GM18520 (cell line): ENCODE results near the gene CCNG2.

Experiments used
- ATAC-seq: cut with Tn5 transposase; IDR thresholded peaks from one replicate; pipeline ENCODE4 v1.9.1; 2021; ENCODE audit not compliant: unreplicated experiment

CCNG2 gene

GRCh38 chr4:77174426-77174825, 17.4 kb downstream of the CCNG2 start:
- no peak for ATAC-seq

DNA sequence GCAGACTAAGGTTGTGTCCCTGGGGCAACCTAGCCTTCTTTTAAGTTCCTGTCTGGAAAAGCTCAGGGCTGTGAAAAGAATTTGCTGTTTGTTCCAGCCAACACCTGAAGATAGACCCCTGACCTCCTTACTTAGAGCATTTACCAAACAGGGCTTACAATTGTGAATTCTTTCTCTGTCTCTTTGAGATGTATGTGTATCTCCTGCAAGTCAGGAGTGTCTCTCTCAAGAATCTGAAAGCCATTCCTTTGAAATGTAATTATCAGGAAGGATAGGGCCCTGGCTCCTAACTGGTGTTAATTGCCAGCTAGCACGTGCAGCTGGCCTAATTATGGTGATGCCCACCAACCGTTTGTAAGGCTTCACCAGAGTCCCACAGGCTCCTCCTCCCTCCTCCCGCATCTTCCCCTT, 18.2 kb downstream of the CCNG2 start:
- no peak for ATAC-seq

DNA sequence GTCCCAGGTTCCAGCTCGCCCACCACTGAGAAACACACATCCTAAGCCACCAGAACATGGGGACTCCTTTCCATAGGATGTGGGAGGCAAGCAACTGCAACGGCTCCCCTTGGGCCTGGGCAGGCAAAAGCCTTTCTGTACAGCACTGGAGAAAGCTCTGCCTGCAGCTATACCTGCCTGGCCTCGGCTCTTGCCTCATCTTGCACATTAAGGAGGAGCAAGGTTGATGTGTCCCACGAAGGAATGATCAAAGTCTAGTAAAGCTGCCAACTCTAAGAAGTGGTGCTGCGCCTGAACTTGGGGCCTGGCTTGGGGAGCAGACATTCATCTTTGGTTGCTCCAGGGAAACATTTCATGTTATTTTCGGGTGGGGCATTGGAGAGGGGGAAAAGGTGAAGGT, 19.6 kb downstream of the CCNG2 start:
- ATAC-seq, result no peak

DNA sequence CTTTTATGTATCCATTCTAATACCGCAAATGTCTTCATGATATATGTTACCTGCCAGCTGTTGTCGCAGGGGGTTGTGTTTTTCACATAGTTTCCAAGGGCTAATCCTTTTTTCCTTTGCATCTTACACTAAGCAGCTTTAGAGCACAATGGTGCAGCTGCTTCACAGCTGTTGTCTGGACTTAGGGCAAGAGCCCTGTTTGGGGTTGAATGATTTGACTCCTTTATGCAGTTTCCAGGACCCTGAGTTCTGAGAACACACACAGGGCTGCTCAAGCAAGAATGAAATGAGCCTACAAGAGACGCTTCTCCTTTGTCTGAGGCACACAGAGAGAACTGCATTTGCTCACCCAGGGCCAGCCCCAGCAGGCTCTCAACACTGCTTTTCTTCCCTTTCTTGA, 20.2 kb downstream of the CCNG2 start:
- ATAC-seq, result no peak

GRCh38 chr4:77178560-77178959, 21.6 kb downstream of the CCNG2 start:
- no peak for ATAC-seq

GRCh38 chr4:77179519-77179918, 22.5 kb downstream of the CCNG2 start:
- no peak for ATAC-seq

DNA sequence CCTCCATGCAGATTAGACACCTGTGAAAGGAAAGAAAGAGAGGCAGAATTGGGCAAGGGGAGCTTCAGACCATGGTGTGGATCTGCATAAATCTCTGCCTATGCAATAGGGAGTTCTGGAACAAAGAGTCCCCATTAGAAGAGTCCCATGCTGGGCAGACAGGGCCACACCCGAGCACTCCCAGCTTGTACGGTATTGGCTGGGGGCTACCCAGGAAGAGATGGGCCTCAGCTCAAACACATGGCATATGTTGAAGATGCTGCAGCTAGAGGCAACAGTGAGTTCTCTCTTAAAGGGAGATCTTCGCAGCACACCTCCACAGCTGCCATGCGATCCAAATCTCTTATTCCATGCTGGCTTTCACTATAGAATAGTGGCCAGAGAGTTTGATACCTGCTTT, 24.7 kb downstream of the CCNG2 start:
- ATAC-seq, result no peak

DNA sequence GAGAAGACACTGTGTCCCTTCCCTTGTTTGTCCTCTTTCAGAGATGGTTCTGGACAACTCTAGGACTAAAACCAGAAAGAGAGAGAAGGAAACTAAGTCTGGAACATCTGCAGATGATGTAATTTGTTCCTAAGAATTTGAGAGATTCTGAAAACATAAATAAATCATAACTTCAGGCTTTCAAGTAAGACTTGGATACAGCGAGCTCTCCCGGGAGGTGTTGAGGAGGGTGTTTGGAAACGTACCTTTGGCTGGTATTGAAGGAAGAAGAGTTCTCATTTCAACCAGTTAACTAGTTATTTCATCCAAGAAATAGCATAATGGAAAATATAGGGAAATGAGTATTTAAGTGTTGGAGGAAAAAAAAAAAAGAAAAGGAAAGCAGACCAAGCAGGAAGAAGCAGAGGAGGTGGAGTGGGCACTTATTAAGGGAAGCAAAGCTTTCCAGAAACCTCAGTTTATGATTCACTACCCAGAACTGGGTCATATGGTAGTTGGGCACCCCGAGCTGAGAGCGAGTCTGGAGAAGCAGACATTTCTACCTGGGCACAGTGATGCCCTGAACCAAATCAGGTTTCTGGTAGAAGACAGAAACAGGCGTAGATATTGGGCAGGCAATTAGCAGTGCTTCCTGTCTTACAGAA, 26.9 kb downstream of the CCNG2 start:
- ATAC-seq, result no peak

DNA sequence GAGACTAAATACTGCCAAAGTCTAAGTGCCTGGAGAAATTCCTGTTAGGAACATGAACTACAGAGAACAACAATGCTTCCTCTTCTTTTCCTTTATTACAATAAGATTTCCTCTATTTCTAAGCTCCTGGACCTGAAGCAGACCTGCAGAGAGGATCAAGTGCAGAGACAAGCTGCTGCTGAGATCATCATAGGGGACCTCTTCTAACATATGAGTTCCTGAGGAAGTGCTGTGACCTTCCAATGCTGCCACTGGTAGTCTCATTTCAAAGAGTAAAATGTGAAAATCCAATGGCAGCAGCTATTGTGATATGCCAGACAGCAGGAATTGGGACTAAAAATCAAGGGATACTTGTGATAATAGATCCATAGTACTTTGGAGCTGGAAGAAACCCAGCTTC, 28.0 kb downstream of the CCNG2 start:
- ATAC-seq, result no peak

DNA sequence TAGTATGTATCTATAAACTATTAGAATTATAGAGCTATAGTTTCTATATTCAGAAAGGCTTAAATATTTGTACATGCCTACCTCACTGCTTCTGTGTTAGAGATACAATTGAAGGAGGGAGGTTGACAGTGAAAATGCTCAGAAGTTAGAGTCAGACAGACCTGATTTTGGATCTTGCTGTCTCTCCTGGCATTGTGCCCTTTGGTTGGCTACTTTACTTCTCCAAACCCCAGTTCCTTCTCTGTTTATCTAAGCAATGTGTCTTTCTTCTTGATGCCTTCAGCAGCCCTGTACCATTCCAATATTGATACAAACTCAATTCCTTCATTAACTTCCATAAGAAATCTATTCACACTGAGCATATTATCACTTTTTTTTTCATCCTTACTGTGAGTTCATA, 28.7 kb downstream of the CCNG2 start:
- no peak for ATAC-seq

DNA sequence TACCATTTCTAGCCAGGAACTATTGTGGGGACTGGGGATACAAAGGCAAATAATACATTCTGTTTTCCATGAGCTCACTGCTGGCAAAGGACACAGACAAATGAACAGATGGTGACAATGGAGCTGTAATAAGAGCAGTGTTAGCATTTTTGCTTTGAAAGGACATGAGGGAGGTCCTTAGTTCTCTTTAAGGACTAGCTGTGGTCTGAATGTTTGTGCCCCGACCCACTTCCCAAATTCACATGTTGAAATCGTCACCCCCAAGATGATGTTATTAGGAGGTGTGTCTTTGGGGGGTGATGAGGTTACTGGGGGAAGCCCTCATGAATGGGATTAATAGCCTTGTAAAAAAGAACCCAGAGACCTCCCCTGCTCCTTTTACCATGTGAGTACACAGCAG, 30.3 kb downstream of the CCNG2 start:
- ATAC-seq, result no peak

DNA sequence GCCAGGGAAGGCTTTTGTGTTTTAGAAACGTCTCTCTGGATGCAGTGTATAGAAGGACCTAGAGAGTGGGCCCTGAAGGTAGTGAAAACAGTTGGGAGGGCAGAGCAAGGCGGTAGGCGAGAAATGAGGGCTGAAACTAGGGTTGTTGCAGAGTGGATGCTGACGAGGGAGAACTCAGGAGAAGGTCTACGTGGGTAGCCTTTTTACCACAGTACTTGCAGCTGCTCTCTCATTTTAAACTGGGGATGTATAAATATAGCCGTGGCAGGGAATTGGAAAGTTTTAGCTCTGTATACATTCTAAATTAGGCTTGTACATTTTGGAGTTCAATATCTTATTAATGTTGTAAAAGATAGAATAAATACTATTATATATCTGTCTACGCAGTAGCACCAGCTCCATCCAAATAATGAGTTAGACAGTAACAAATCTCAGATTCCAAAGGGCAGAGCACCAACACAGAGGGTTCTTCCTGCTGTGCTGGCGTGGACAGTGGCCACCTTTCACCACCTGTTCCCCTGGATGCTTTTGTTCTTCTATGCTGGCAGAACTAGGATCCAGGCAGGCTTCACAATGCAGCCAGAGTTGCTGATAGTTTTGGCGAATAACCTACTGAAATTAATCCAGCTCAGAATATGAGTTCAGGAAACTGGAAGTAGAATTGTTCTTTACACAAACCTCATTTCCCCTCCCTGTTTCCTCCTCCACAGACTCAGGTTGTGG, 31.7 kb downstream of the CCNG2 start:
- ATAC-seq, result no peak

GRCh38 chr4:77189412-77189811, 32.4 kb downstream of the CCNG2 start:
- ATAC-seq, result no peak

GRCh38 chr4:77190053-77190452, 33.0 kb downstream of the CCNG2 start:
- no peak for ATAC-seq

DNA sequence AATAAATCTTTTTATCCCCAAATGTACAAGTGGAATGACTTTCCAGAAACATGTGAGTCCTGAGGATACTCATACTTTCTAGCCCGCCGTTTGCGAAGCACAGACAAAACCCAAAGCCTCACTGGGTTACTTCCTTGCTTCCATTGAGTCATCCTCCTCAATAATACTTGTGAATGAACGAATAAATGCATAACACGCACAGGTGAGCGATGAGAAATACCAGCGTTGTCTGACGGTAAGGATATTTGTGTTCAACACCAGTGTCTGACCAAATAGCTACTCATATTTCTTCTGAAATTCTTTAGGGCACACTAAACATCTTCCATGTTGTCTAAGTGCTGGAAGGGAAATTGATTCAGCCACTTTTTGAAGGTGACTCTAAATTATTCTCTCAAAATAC, 36.0 kb downstream of the CCNG2 start:
- ATAC-seq, result no peak

- ATAC-seq, result peak; percentile 93
Observed at GRCh38 chr4:77193511-77194102, 36.6 kb downstream of the CCNG2 start.

- ATAC-seq, result no peak
Observed at GRCh38 chr4:77194366-77194765, 37.4 kb downstream of the CCNG2 start.

GRCh38 chr4:77194989-77195388, 38.0 kb downstream of the CCNG2 start:
- ATAC-seq, result no peak

DNA sequence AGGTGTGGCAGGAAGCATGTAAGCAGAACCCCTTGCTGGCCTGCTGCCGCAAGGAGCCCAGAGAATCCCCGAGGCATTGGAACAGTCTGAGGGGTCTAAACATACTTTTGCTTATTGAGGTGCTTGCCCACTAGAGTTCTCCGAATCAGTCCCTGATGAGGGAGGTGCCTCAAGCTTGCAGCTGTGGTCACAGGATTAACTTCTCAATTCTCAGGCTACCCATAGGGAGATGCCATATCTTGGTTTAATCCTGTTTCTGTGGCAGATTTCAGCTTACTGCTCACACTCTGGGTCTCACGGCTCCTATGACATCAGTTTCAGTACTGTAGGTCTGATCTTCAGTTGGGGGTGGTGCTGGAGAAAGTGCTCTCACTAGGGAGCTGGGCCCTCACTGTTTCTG, 39.9 kb downstream of the CCNG2 start:
- no peak for ATAC-seq

DNA sequence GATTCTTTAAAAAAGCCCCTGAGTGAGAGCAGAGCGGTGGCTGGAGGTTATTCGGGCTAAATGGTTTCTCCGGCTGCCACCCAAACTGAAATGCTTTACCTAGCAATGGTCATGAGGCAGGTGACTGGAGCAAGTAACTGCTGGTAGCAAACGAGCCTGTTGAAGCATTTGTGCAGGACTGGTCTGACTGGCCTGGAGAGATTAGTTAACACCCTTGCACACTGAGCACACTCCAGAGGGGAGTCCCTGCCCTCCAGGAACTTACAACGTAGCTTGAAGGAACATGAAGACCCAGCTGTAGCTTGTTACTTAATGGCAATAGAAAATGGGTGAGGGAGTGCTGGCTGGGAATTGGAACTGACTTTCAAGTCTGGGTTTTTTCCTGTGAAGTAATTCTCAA, 40.4 kb downstream of the CCNG2 start:
- no peak for ATAC-seq

DNA sequence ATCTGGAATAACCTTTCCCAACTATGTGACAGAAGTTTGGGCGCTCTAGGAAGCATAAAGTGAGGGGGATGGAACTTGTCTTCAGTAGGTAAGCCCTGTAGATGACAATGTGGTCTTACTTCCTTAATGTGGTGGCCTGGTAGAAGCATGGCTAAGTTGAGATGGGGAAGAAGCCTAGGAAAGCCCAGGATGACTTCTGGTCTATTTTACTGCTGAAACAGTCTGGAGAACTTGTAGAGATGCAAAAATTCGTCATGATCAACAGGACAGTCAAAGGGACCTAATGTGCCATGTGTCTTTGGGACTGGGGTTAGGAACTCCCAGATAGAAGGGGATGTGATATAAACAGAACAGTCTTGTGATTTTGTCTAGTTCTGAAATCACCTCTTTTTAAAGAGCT, 40.8 kb downstream of the CCNG2 start:
- ATAC-seq, result no peak

GRCh38 chr4:77199276-77199675, 42.3 kb downstream of the CCNG2 start:
- ATAC-seq, result no peak

GRCh38 chr4:77199701-77200100, 42.7 kb downstream of the CCNG2 start:
- no peak for ATAC-seq
